Panc1 (cell line): ENCODE data around the gene C1orf87. TPM values are rescaled to one million over a fixed set of nuclear protein-coding genes. Genes with fewer than 3 reads are reported as not detected.

ENCODE experiments used
- ATAC-seq: fragments of 200-7000 bp; cut with Tn5 transposase; 2 replicates; pipeline ENCODE4 v1.9.1; 2020; ENCODE audit warnings: mild to moderate bottlenecking, moderate library complexity
- BruUV-seq: library from RNA; stranded (reverse); fragments of 400-500 nt; replicated peaks from 2 replicates; lab custom pipeline; 2021; lab: Mats Ljungman, UMichigan
- CTCF ChIA-PET: fragments of 300-600 bp; sonication (Branson Sonifier 250); formaldehyde crosslinking; loops from one replicate; lab custom pipeline; 2022; ENCODE audit warnings: antibody characterized with exemption; lab: Charles Lee
- POLR2A ChIA-PET: fragments of 300-600 bp; sonication (Branson Sonifier 250); formaldehyde crosslinking; loops from one replicate; lab custom pipeline; 2022; ENCODE audit warnings: antibody characterized with exemption; lab: Charles Lee
- DNase-seq: peaks from one replicate; pipeline ENCODE4 v3.0.0-alpha.2; 2010; ENCODE audit warnings: low read depth, low spot score
- H3K27ac ChIP-seq: 2 replicates; pipeline ENCODE4 v1.5.1; 2011; ENCODE audit warnings: mild to moderate bottlenecking, low read length, inconsistent platforms
- H3K27me3 ChIP-seq: fragments of 200-500 bp; sonication (Bioruptor generic); 2 replicates; pipeline ENCODE4 v1.6.0; 2014; ENCODE audit warnings: low read length, inconsistent platforms; ENCODE audit not compliant: control insufficient read depth, insufficient read depth
- H3K36me3 ChIP-seq: fragments of 200-500 bp; sonication (Bioruptor generic); 2 replicates; pipeline ENCODE4 v1.5.1; 2014; ENCODE audit warnings: inconsistent platforms, mild to moderate bottlenecking, low read length, moderate library complexity; ENCODE audit not compliant: control insufficient read depth, insufficient read depth
- H3K4me1 ChIP-seq: 2 replicates; pipeline ENCODE4 v1.5.1; 2011; ENCODE audit warnings: inconsistent platforms, mild to moderate bottlenecking, low read length, moderate library complexity; ENCODE audit not compliant: control insufficient read depth, insufficient read depth
- H3K4me3 ChIP-seq, 2 experiments: 2 replicates each; pipeline ENCODE4 v1.5.1; 2011 to 2012; ENCODE audit warnings: low read depth in 2 of 2, low read length in 2 of 2, mild to moderate bottlenecking in 2 of 2, inconsistent platforms in 1 of 2, moderate library complexity in 1 of 2
- H3K9me3 ChIP-seq: fragments of 200-500 bp; sonication (Bioruptor generic); 2 replicates; pipeline ENCODE4 v1.5.1; 2014; ENCODE audit warnings: low read depth, mild to moderate bottlenecking, inconsistent platforms, low read length, moderate library complexity; ENCODE audit not compliant: control insufficient read depth, insufficient read depth
- POLR2AphosphoS5 ChIP-seq: IDR thresholded peaks from 2 replicates; pipeline ENCODE4 v1.6.1; 2012; ENCODE audit warnings: mild to moderate bottlenecking, low read depth, low read length, moderate library complexity
- SIN3A ChIP-seq: IDR thresholded peaks from 2 replicates; pipeline ENCODE4 v1.6.1; 2012; ENCODE audit warnings: low read depth, mild to moderate bottlenecking, low read length, moderate library complexity, borderline replicate concordance; ENCODE audit not compliant: insufficient read depth
- TCF7L2 ChIP-seq: IDR thresholded peaks from 2 replicates; pipeline ENCODE4 v1.6.1; 2011; ENCODE audit warnings: mild to moderate bottlenecking, low read depth, low read length, inconsistent platforms
- in situ Hi-C: cut with HindIII; loops from 2 replicates; pipeline ENCODE4 v1.10.0; 2016; ENCODE audit warnings: low sequenced_read_pairs, low pct_unique_long_range_greater_than_20kb
- intact Hi-C: fragments of 100-400 bp; cut with micrococcal nuclease; formaldehyde crosslinking; loops from one replicate; pipeline ENCODE4 v1.10.0; 2022; ENCODE audit not compliant: unreplicated experiment
- total RNA-seq: library from RNA; stranded (reverse); gene quantifications from one replicate; pipeline ENCODE4 v1.2.1, GENCODE V29; 2021; ENCODE audit not compliant: unreplicated experiment
- TF ChIP-seq, protein P1 (sequence below), 2 experiments: IDR thresholded peaks; 2 replicates each; pipeline ENCODE4 v1.6.1; 2011 to 2012; ENCODE audit warnings: low read depth in 2 of 2, control low read depth in 1 of 2, low read length in 1 of 2, mild to moderate bottlenecking in 1 of 2, moderate library complexity in 1 of 2; ENCODE audit not compliant: insufficient read depth in 1 of 2
- TF ChIP-seq, protein P2 (sequence below): fragments of 450-650 bp; IDR thresholded peaks from 2 replicates; pipeline ENCODE4 v1.5.1; 2017; ENCODE audit warnings: mild to moderate bottlenecking

The C1orf87 gene
- total RNA-seq, 1 experiment from 2014 or later: not detected

DNA sequence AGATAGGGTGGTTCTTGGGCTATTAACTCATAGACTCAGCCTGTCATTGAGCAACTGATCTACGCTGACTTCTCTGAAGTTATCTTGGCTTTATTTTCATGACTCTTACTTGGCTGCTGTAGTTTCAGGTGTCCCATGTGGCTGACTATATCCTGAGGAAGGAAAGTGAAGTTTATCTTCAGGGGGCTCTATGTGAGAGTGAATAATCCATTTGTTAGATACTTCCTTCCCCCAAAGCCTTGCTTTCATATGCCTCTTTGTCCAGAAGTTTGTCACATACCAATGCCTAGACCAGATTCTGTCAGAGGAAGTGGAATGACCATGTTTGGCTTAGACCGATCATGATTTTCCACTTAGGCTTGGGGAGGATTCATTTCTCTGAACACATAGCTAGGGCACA is 27.9 kb upstream of the C1orf87 start:
- no peak overlapping the region for H3K27ac ChIP-seq
- no peaks in the 10 kb centered on the region for H3K27me3 ChIP-seq
- ATAC-seq: no peak
- no TSS peak for BruUV-seq
- H3K36me3 ChIP-seq: no peaks in the 10 kb centered on the region
- POLR2A ChIA-PET: no interaction called here
- no peak overlapping the region for H3K4me3 ChIP-seq
- no peaks in the 10 kb centered on the region for H3K9me3 ChIP-seq
- in situ Hi-C loops (no loop called here), intact Hi-C loops (no loop called here)
- H3K4me1 ChIP-seq: no peaks in the 10 kb centered on the region
- DNase-seq: no peak
- CTCF ChIA-PET: no interaction called here
- TF ChIP-seq SIN3A (no peak), TCF7L2 (no peak), POLR2AphosphoS5 (no peak)
- TF ChIP-seq, protein P1, sequence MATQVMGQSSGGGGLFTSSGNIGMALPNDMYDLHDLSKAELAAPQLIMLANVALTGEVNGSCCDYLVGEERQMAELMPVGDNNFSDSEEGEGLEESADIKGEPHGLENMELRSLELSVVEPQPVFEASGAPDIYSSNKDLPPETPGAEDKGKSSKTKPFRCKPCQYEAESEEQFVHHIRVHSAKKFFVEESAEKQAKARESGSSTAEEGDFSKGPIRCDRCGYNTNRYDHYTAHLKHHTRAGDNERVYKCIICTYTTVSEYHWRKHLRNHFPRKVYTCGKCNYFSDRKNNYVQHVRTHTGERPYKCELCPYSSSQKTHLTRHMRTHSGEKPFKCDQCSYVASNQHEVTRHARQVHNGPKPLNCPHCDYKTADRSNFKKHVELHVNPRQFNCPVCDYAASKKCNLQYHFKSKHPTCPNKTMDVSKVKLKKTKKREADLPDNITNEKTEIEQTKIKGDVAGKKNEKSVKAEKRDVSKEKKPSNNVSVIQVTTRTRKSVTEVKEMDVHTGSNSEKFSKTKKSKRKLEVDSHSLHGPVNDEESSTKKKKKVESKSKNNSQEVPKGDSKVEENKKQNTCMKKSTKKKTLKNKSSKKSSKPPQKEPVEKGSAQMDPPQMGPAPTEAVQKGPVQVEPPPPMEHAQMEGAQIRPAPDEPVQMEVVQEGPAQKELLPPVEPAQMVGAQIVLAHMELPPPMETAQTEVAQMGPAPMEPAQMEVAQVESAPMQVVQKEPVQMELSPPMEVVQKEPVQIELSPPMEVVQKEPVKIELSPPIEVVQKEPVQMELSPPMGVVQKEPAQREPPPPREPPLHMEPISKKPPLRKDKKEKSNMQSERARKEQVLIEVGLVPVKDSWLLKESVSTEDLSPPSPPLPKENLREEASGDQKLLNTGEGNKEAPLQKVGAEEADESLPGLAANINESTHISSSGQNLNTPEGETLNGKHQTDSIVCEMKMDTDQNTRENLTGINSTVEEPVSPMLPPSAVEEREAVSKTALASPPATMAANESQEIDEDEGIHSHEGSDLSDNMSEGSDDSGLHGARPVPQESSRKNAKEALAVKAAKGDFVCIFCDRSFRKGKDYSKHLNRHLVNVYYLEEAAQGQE (IDR thresholded peaks at IDR 0.05; ENCODE audit: insufficient read depth in 1 of 2, low read depth in 2 of 2, low read length in 1 of 2): no peak
- TF ChIP-seq, protein P2, sequence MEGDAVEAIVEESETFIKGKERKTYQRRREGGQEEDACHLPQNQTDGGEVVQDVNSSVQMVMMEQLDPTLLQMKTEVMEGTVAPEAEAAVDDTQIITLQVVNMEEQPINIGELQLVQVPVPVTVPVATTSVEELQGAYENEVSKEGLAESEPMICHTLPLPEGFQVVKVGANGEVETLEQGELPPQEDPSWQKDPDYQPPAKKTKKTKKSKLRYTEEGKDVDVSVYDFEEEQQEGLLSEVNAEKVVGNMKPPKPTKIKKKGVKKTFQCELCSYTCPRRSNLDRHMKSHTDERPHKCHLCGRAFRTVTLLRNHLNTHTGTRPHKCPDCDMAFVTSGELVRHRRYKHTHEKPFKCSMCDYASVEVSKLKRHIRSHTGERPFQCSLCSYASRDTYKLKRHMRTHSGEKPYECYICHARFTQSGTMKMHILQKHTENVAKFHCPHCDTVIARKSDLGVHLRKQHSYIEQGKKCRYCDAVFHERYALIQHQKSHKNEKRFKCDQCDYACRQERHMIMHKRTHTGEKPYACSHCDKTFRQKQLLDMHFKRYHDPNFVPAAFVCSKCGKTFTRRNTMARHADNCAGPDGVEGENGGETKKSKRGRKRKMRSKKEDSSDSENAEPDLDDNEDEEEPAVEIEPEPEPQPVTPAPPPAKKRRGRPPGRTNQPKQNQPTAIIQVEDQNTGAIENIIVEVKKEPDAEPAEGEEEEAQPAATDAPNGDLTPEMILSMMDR: no peak

DNA sequence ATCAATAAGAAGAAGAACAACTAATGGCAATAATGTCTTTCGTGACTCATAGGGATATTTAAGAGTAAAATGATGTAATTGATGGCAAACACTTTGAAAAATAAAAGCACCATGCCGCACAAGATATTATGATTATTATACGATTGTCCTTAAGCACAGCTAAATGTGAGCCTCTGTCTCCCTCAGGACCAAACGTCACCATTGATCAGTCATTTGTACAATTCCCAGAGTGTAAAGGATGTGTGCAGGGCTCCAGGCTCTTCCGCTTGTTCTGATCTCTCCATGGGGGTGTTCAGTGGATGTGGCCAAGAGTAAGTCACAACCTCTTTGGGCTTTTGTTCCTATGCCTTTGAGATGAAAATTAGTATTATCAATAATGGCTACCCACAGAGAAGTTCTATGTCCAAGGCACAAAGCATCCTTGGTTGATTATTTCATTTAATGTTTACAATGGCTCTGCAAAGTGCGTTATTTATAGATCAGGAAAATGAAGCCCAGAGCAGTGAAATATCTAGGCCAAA is 17.7 kb upstream of the C1orf87 start:
- CTCF ChIA-PET: no interaction called here
- TF ChIP-seq, protein P2: no peak
- TF ChIP-seq, protein P1 (IDR thresholded peaks at IDR 0.05; ENCODE audit: insufficient read depth in 1 of 2, low read depth in 2 of 2, low read length in 1 of 2): no peak
- TF ChIP-seq TCF7L2 (no peak), POLR2AphosphoS5 (no peak), SIN3A (no peak)
- BruUV-seq: no TSS peak
- Histone ChIP-seq H3K27ac (no peak overlapping the region), H3K36me3 (no peaks in the 10 kb centered on the region), H3K4me3 (no peak overlapping the region), H3K27me3 (no peaks in the 10 kb centered on the region), H3K9me3 (no peaks in the 10 kb centered on the region), H3K4me1 (no peaks in the 10 kb centered on the region)
- intact Hi-C loops (no loop called here), in situ Hi-C loops (no loop called here)
- POLR2A ChIA-PET: no interaction called here
- ATAC-seq: no peak
- DNase-seq: no peak
